Smooth muscle cell (in vitro differentiated cells): Measurements from ENCODE around the gene NEK10. TPM values are rescaled to one million over a fixed set of nuclear protein-coding genes. Genes with fewer than 3 reads are reported as not detected.

Experiments
- DNase-seq: peaks from one replicate; lab custom pipeline; 2025; ENCODE audit not compliant: unreplicated experiment; lab: John Stamatoyannopoulos, UW
- H2AFZ ChIP-seq: fragments of 200-600 bp; sonication (generic); 2 replicates; pipeline ENCODE4 v1.6.0; 2016; ENCODE audit warnings: antibody characterized with exemption, low read depth, mild to moderate bottlenecking
- H3F3A ChIP-seq: fragments of 200-600 bp; sonication (generic); 2 replicates; pipeline ENCODE4 v1.6.0; 2017; ENCODE audit warnings: antibody characterized with exemption, low read depth
- H3K27ac ChIP-seq: fragments of 200-600 bp; sonication (generic); 2 replicates; pipeline ENCODE4 v1.5.1; 2016; ENCODE audit warnings: low read depth, mild to moderate bottlenecking
- H3K27me3 ChIP-seq: fragments of 200-600 bp; sonication (generic); 2 replicates; pipeline ENCODE4 v1.6.1; 2016; ENCODE audit warnings: low read depth, mild to moderate bottlenecking
- H3K36me3 ChIP-seq: fragments of 200-600 bp; sonication (generic); 2 replicates; pipeline ENCODE4 v1.5.1; 2016; ENCODE audit warnings: low read depth
- H3K4me1 ChIP-seq: fragments of 200-600 bp; sonication (generic); 2 replicates; pipeline ENCODE4 v1.5.1; 2016; ENCODE audit warnings: low read depth
- H3K4me2 ChIP-seq: fragments of 200-600 bp; sonication (generic); 2 replicates; pipeline ENCODE4 v1.6.0; 2016; ENCODE audit warnings: mild to moderate bottlenecking
- H3K4me3 ChIP-seq: fragments of 200-600 bp; sonication (generic); 2 replicates; pipeline ENCODE4 v1.5.1; 2016; ENCODE audit warnings: mild to moderate bottlenecking
- H3K79me2 ChIP-seq: fragments of 200-600 bp; sonication (generic); 2 replicates; pipeline ENCODE4 v1.6.0; 2016; ENCODE audit warnings: low read depth, mild to moderate bottlenecking
- H3K9ac ChIP-seq: fragments of 200-600 bp; sonication (generic); 2 replicates; pipeline ENCODE4 v1.6.0; 2016; ENCODE audit warnings: low read depth
- H3K9me3 ChIP-seq: fragments of 200-600 bp; sonication (generic); replicated peaks from 2 replicates; pipeline ENCODE4 v1.5.1; 2016; ENCODE audit warnings: low read depth
- H4K20me1 ChIP-seq: fragments of 200-600 bp; sonication (generic); 2 replicates; pipeline ENCODE4 v1.6.0; 2016; ENCODE audit warnings: low read depth
- WGBS: methylation state at CpG from one replicate; pipeline ENCODE4 v1.1.7; 2016; ENCODE audit warnings: low lambda C conversion rate; 5-methylcytosine and 5-hydroxymethylcytosine counted together
- polyA plus RNA-seq: library from polyadenylated mRNA; unstranded; fragments of >200 nt; fragmentation: Nextera tagmentation; extraction: Ambion mirVana; gene quantifications from 2 replicates; pipeline ENCODE4 v1.2.1, GENCODE V29; 2016
- total RNA-seq: library from RNA; depleted of rRNA; stranded (reverse); fragments of >200 nt; gene quantifications from 2 replicates; pipeline ENCODE4 v1.2.3, GENCODE V29; 2014
- TF ChIP-seq, protein P1 (sequence below): fragments of 200-600 bp; sonication (generic); IDR thresholded peaks from 2 replicates; pipeline ENCODE4 v1.5.1; 2017; ENCODE audit warnings: borderline replicate concordance, mild to moderate bottlenecking, antibody characterized with exemption; ENCODE audit not compliant: insufficient read depth, poor library complexity, severe bottlenecking

NEK10 gene
- total and polyA plus RNA-seq, 2 experiments from 2014 or later = 2.7 TPM; not detected in 1

DNA sequence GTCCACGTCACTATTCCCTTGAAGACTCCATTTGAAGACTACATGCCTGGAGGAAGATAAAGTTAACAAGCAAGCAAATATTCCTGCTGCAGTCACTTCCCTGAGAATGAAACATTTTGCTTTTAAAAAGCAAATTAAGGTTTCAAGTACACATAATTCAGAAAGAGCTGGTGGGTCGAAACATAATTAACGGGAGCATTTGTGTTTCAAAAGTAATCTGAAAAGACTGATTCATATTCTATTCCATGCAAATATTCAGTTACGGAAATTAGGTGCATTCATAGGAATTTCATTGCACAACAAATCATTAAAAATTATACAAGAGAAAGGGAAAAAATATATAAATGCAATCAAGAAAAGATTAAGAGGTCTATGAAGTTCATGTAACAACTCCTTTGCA, 260.9 kb downstream of the NEK10 start:
- Histone ChIP-seq H3K27me3 (no peaks in the 10 kb centered on the region), H3K27ac (no peak overlapping the region), H3K4me3 (no peak overlapping the region), H3K4me1 (peaks cover 10% of the 10 kb centered on the region), H2AFZ (no peak overlapping the region), H3K9ac (no peak overlapping the region), H3K4me2 (no peak overlapping the region), H3K79me2 (no peaks in the 10 kb centered on the region), H3F3A (no peaks in the 10 kb centered on the region), H4K20me1 (no peaks in the 10 kb centered on the region), H3K9me3 (no peaks in the 10 kb centered on the region), H3K36me3 (no peaks in the 10 kb centered on the region)
- WGBS = 84% methylated on average over 4 of the region's 4 CpGs
- DNase-seq = no peak
- TF ChIP-seq, protein P1, sequence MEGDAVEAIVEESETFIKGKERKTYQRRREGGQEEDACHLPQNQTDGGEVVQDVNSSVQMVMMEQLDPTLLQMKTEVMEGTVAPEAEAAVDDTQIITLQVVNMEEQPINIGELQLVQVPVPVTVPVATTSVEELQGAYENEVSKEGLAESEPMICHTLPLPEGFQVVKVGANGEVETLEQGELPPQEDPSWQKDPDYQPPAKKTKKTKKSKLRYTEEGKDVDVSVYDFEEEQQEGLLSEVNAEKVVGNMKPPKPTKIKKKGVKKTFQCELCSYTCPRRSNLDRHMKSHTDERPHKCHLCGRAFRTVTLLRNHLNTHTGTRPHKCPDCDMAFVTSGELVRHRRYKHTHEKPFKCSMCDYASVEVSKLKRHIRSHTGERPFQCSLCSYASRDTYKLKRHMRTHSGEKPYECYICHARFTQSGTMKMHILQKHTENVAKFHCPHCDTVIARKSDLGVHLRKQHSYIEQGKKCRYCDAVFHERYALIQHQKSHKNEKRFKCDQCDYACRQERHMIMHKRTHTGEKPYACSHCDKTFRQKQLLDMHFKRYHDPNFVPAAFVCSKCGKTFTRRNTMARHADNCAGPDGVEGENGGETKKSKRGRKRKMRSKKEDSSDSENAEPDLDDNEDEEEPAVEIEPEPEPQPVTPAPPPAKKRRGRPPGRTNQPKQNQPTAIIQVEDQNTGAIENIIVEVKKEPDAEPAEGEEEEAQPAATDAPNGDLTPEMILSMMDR = no peak

DNA sequence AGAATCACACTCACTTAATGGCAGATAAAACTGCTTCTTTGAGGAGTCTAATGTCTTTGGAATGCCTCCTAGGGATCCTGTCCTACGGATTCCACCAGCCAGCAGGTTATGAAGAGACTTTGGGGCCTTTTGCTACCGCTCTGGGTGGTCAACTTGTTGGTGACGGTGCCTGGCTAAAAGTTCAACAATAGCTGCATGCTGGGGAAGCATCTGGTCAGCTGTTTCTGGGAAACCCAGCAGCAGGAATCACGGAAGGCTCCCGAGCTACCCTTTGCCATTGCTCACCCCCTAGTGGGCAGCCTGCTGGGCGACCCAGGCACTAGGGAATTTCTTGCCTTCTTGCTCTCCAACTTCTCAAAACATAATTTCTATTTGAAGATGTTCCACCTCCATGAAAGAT, 263.3 kb downstream of the NEK10 start:
- no peaks in the 10 kb centered on the region for H3K36me3 ChIP-seq
- no peaks in the 10 kb centered on the region for H3F3A ChIP-seq
- no peaks in the 10 kb centered on the region for H3K79me2 ChIP-seq
- H4K20me1 ChIP-seq = no peaks in the 10 kb centered on the region
- no peak overlapping the region for H3K27ac ChIP-seq
- H3K9me3 ChIP-seq = no peaks in the 10 kb centered on the region
- TF ChIP-seq, protein P1 = peak; percentile 21
- DNase-seq = no peak
- no peak overlapping the region for H3K9ac ChIP-seq
- H3K27me3 ChIP-seq = no peaks in the 10 kb centered on the region
- H3K4me3 ChIP-seq = no peak overlapping the region
- H3K4me2 ChIP-seq = no peak overlapping the region
- peaks cover 10% of the 10 kb centered on the region for H3K4me1 ChIP-seq
- H2AFZ ChIP-seq = no peak overlapping the region
- 32% methylated on average over 6 of the region's 6 CpGs for WGBS

DNA sequence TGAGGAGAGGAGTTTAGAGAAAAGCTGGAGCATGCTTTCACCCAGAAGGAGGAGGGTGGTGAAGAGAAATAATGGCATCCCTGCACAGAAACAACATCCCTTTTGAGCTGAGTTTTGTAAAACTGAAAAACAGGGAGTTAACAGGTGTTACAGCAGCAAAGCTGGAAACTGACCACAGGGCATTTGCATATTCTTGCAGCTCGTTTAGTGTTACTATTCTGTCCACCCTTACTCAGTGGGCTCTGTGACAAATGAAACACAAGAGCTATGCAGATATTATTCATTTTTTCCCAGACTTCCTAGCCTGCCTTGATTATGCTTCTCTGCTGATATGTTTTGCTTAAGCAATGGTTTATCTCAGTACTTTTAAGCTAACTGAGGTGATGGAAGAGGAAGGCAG, 272.0 kb downstream of the NEK10 start:
- Histone ChIP-seq H3K27me3 (no peaks in the 10 kb centered on the region), H3K36me3 (no peaks in the 10 kb centered on the region), H3K9ac (no peak overlapping the region), H3K27ac (no peak overlapping the region), H3K4me2 (no peak overlapping the region), H2AFZ (no peak overlapping the region), H3K4me3 (no peak overlapping the region), H3K79me2 (no peaks in the 10 kb centered on the region), H4K20me1 (no peaks in the 10 kb centered on the region), H3F3A (no peaks in the 10 kb centered on the region), H3K9me3 (no peaks in the 10 kb centered on the region), H3K4me1 (no peaks in the 10 kb centered on the region)
- TF ChIP-seq, protein P1 = no peak
- no peak for DNase-seq
- 96% methylated on average over 1 of the region's 1 CpG for WGBS

DNA sequence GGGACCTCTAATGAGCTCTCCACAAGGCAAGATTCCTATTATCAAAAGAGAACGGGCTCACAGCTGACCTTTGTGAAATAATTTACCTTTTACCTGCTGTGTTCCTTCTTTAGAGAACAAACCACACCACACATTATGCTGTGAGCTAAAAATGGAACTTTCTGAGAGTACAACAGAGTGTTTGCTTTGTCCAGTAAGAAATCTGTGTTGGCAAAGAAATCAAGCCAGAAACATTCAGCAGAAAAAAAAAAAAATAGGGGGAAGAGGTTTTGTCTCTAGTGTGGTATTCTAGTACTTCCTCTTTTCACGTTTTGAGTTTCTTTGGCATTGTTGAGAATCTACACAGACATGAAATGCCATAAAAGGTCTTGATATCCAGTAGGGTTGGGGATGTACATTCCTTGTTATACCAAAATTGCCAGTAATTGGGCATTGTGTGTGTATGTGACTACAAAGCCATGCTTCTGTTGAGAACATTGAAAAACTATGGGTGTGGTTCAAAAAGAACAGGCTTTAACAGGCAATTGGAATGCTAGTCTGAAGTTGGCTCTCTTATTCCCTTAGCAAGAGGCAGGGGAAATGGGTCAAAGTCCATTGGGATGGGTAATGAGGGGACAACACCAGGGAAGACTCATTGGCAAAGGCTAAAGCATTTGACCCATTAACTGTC, 273.5 kb downstream of the NEK10 start:
- WGBS = 78% methylated on average over 2 of the region's 2 CpGs
- Histone ChIP-seq H3K4me1 (no peaks in the 10 kb centered on the region), H4K20me1 (no peaks in the 10 kb centered on the region), H3K27ac (no peak overlapping the region), H3K79me2 (no peaks in the 10 kb centered on the region), H3K36me3 (no peaks in the 10 kb centered on the region), H3K4me3 (no peak overlapping the region), H2AFZ (no peak overlapping the region), H3K4me2 (no peak overlapping the region), H3F3A (no peaks in the 10 kb centered on the region), H3K9ac (no peak overlapping the region), H3K27me3 (no peaks in the 10 kb centered on the region), H3K9me3 (no peaks in the 10 kb centered on the region)
- TF ChIP-seq, protein P1 = no peak
- DNase-seq = no peak
